Glomerular visceral epithelial cell (primary cell): ENCODE results near the gene NPC1.
"Not testable (repeated sequence)": the region's sequence is repeated elsewhere in the genome, so short reads cannot be mapped to it uniquely, and the experiment has no call there.

ENCODE experiments used
- DNase-seq: peaks from one replicate; pipeline ENCODE4 v3.0.0-alpha.2; 2016; ENCODE audit errors: extremely low spot score

The NPC1 gene

DNA sequence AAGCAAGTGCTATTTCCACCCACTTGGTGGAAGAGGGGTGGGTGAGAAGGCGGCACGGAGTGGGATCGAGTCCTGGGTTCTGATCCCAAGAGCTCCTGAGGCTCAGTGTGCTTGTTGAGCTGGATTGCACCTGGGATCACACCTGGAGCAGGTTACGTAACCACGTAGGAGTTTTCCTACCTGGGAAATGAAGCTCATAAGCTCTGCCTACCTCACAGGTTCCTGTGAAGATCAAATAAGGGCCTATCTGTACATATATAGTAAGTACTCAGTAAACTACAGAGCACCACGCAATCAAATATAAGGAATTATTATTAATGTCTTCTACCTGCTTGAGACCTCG is 11.0 kb downstream of the NPC1 start:
- DNase-seq, result no peak

DNA sequence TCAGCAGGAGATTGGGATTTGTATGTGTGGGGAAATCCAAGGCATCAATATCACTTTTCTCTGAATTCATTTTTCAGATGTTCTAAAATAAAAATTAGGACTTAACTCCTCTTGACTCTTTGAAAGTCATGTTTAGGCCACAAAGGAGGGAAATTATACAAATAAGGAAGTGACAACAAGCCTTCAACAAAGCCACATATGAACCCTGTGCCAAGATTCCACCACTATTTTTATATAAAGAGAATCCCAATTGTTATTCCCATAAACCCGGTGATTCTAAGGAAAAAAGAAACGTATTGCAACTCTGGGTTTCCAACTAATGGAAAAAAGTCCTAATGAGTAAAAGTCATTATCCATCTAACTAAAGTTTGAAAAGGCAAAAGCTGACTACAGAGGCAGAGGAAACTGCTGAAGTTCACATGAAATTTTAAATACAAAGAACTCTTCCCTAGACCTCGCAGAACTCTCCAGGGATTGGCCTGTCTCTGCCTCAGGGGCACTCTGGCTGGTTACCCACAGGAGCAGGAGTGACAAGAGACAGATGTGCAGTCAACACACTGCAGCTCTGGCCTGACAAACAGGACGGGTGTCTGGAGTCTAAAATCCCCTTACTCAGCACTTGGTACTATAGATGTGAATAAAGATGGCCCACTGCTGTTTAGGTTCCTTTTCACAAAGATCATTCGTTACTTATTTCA is 11.5 kb downstream of the NPC1 start:
- DNase-seq, result no peak

DNA sequence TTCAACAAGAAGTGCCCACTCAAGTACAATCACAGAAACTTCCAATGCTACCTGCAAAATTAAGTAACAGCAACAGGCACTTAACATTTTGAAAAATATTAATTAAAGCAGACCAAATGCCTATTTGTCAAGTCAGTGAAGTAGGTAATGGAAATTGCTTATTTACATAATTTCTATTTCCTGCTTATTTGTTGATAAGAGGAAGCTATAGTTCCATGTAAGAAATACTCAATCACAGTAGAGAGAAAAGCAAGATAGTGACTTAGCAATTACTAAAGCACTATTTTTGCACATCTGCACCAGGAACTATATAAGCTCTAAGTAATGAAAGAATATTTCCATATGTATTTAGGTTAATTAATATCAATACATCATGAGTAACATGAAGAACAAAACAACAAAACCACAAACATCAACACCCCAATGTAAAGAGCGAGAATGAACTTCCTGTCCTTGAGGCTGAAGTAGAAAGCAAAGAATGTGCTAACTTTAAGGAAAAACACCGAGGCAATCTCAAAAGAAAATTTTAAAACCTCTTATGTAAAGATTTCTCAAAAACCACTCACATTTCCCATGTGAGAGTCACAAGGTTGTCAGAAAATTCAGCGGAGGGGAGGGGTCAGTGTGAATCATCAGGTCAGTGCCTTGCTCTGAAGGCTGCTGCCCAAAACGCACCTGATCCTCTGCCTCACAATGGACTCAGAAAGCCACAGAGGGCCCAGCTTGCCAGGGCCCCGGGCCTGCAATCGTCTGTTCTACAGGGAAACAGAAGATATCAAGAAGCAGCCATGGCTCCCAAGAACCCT is 12.5 kb downstream of the NPC1 start:
- DNase-seq, result peak; percentile 72

DNA sequence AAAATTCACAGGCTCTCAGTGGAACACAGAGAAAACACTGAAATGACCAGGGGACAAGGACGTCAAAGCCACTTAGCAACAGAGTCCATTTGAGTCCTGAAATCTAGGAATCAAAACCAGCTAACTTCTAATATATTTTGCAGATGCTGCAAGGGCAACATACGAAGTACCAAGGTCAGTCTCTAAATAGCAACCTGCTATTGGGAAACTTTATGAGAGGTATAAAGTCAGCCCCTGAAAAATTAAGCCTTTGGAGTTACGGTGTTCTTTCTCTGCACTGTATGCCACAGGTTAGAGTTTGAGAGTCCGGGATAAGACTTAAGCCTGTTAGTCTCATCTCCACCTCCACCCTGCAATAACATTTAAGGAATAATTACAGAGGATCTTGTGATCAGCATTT is 13.3 kb downstream of the NPC1 start:
- DNase-seq, result no peak

DNA sequence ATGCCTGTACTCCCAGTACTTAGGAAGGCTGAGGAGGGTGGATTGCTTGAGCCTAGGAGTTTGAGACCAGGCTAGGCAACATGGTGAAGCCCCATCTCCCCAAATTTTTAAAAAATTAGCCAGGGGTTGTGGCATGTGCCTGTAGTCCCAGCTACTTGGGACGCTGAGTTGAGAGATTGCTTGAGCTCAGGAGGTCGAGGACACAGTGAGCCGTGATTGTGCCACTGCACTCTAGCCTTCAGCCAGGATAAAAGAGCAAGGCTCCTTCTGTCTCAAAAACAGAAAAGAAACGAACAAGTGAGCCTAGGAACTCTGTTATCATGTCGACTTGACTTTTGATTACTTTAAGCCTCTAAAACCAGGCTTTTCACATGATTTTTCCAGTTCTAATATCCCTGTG is 13.7 kb downstream of the NPC1 start:
- no peak for DNase-seq

DNA sequence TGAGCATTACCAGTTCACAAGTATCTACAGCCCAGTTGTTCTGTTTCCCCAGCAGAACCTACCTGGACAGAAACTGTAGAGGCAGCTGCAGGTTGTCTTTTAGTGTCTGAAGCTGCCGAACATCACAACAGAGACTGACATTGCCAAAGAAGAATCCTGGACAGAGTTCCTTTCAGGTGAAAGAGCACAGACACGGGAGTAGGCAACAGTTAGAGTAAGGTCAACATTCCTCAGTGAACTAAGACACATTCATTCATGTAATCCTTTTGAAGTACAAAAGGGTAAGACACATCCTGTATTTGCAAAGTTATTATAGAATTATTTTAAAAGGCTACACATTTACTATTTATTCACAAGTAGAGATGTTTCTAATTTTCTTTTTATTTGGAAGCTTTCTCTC is 14.3 kb downstream of the NPC1 start:
- no peak for DNase-seq

DNA sequence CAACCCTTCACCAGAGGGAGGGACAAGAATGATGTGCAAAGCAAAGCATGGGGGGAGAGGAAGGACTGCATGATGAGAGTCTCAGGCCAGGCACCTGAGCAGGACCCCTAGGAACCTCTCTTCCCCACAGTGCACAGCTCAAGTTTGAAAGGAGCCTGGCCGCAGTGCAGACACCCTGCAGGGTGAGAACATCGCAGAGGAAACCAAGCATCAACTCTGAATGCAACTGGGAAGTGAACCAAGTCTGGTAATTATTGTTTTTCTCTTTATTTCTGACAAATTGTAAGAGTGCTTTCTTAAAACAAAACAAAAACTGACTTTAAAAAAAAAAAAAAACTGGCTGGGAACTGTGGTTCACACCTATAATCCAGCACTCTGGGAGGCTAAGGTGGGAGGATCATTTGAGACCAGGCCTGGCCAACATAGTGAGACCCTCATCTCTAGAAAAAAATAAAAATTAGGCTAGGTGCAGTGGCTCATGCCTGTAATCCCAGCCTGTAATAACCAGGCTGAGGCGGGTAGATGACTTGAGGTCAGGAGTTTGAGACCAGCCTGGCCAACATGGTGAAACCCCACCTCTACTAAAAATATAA is 15.3 kb downstream of the NPC1 start:
- DNase-seq, result no peak

DNA sequence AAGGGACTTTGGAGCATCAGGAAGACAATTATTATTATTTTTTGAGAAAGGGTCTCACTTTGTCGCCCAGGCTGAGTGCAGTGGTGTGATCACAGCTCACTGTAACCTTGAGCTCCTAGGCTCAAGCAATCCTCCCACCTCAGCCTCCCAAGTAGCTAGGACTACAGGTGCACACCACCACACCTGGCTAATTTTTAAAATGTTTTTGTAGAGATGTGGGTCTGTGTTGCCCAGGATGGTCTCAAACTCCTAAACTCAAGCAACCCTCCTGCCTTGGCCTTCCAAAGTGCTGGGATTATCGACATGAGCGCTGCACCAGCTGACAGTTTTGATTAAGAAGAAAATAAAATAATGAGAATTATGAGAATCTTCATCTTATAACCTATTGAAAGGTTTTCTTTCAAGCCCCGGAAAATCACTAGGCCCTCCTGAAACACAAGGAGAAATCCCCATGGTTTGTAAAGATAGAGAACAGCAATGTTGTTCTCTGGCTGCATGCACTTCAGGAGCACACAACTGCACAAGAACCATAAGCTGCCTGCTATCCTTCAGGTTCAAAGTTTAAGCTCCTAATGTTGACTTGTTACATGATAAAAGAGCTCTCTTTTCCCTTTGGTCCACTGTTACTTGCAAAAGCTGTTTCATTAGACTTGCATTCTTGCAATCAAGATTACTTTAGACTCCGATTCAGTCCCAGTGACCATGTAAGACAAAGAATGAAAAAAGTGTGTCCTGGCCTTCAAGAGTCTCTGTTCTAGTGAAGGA is 16.8 kb downstream of the NPC1 start:
- DNase-seq, result no peak

DNA sequence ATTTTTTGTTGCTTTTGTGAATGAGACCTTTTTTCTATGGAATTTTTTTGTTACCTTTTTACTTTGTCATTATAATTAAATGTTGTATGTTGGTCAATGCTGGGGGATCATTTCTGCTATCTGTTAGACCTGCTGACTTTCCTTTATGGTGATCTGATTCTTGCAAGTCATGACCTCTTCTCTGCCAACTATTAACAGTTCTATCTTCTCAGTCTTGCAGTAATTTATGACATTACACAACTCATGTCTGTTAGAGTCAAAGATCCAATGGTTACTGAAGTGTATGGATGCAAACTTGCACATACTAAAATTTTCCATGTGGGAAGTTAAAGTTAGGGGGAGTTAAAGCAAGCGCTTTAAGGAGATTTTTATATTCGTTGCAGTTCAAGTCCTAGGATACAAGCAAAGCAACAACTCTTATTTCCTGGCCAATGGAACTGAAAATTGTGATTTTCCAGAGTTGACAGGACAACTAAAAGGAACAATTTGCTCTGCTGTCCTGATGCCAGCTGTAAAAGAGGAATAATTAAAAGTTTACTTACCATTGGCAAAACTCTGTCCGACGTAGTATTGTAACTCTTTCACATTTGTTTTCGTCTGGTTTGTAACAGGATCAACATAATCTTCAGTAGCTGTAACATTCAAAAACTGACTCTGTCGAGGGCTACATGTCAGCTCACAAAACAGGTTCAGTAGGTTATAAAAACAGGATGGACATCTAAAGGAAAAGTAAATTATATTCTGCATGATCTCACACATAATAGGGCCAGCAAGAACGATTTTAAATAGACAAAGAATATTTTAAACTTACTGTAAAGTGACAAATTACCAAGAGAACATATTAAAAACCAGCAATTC is 17.8 kb downstream of the NPC1 start:
- DNase-seq, result no peak

DNA sequence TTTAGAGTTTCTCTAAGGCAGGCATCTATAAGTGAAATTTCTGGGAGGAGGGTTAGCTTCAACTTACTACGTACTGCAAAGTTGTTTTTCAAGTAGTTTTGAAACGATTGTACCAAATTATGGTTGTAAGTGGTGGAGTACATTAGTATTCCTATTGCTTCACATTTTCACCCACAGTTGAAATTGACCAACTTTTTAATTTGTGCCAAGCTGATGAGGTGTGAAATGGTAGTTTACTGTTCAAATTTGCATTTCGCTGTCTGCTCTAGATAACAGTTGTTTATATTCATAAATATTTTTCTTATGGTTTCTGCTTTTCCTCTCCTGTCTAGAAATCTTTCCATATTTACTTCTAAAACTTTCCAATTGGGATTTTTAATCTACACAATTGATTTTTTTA is 18.6 kb downstream of the NPC1 start:
- no peak for DNase-seq

DNA sequence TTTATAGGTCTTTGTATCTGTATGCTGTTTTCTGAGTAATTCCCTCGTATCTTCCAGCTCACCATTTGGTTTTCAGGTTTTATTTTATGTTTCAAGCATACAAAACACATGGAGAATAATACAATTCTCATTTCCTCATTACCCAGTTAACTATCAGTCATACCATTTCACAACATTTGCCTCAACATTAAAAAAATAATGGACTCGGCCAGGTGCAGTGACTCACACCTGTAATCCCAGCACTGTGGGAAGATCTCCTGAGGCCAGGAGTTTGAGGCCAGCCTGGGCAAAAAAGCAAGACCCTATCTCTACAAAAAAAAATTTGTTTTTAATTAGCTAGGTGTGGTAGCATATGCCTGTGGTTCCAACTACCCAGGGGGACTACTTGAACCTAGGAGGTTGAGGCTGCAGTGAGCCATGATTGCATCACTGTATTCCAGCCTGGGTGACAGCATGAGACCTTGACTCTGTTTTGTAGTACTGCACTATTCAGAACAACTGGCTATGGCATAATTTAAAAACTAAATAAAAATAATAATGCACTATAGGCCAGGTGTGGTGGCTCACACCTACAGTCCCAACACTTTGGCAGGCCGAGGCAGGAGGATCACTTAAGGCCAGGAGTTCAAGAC is 20.3 kb downstream of the NPC1 start:
- DNase-seq, result no peak

DNA sequence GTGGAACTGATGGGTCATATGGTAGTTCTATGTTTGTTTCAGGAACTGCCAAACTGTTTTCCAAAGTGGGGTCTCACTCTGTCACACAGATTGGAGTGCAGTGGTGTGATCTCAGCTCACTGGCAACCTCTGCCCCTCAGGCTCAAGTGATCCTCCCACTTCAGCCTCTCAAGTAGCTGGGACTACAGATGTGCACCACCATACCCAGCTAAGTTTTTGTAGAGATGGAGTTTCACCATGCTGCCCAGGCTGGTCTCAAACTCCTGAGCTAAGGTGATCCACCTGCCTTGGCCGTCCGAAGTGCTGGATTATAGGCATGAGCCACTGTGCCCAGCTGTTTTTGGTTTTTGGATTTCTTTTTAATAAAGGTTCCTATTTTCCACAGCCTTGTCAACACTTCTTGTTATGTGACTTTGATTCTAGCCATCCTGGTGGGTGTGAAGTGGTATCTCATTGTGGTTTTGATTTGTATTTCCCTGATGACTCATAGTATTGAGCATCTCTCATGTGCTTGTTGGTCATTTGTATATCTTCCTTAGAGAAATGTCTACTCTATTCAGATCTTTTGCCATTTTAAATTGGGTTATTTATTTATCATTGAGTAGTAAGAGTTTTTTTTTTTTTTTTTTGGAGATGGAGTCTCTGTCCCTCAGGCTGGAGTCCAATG is 22.8 kb downstream of the NPC1 start:
- DNase-seq, result peak; percentile 39

DNA sequence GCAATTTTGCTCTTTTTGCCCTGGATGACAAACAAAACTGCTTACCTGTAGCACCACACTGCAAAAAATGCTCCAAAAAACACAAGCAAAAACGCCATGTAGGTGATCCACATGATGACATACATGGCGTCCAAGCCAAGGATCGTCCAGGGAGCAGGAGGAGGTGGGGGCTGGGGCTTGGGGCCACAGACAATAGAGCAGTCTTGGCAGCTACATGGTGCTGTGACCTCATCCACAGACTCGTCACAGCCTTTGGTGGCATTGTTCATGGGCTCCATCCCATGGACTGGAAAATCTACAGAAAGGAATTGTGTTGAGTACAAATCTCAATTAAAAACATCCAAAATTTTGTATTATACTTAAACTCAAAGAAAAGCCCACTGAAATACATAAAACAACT is 26.1 kb downstream of the NPC1 start:
- DNase-seq, result no peak

DNA sequence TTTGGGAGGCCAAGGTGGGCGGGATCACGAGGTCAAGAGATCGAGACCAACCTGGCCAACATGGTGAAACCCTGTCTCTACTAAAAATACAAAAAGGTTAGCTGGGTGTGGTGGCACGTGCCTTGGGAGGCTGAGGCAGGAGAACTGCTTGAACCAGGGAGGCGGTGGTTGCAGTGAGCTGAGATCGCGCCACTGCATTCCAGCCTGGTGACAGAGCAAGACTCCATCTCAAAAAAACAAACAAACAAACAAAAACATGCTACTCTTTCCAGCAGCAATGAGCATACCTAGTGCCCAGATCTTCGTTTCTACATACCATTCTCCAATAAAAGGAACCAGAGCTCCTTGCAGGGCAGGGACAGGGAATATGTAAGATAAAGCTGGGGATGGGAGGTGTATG is 28.8 kb downstream of the NPC1 start:
- DNase-seq, result not testable (repeated sequence)

DNA sequence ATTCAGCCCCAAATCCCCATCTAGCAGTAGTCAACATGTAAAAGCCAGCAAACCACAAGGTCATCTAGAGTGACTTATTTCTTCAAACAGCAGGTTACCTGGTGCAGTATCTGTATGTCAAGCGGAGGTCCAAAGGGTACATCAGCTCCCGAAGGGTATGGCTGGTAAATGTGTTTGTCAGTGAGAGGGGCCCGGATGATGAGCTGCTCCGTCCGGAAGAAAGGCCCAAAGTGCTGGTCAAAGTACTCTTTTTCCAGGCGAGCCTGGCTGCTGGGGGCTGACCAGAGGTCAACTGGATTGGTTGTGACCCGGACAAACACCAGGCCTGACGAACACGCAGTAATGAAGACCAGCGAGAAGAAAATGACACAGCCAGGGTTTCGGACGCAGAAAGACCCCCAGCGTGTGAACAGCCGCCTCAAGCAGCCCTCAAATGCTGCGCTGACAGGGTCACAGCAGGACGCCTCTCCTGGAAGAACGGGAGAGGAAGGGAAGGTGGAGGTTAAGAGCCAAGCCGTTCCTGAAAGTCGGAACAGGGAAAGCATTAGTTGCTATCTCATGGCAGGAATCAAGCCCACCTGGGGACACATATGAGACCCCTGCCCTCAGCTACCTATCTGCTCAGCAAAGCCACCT is 30.0 kb downstream of the NPC1 start:
- no peak for DNase-seq

DNA sequence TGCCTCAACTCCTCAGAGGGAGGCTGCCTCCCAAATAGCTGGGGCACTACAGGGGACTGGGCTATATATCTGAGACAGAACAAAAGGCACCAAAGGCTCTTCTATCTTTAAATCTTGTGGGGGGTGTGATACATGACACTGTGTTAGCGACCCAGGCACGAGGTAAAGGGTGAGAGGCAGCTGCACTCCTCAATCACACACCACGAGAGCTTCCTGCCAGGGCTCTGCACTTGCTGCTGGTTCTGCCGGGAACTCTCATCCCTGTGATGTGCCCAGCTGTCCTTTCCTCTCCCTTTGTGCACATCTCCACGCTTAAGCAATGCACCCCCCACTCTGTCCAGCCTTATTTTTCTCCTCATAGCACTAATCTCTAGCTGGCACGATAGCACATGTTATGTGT is 32.4 kb downstream of the NPC1 start:
- DNase-seq, result no peak

DNA sequence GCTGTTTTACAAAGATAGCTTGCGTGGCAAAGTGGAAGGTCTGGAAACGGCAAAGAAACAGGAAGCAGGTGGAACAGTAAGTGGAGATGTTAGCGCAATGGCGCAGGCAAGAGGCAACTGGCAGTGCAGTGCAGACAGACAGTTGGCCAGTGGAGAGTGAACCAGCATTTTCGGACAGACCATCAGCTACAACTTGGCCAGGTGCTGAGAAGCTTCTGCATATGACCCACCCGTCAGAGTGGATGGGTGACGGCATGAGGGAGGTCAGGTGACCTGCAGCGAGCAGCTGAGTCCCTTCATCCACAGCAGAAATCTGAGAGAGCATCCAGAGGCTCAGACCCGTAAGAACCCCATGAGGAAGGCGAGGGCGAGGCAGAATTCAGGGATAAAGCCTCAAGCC is 33.8 kb downstream of the NPC1 start:
- no peak for DNase-seq

DNA sequence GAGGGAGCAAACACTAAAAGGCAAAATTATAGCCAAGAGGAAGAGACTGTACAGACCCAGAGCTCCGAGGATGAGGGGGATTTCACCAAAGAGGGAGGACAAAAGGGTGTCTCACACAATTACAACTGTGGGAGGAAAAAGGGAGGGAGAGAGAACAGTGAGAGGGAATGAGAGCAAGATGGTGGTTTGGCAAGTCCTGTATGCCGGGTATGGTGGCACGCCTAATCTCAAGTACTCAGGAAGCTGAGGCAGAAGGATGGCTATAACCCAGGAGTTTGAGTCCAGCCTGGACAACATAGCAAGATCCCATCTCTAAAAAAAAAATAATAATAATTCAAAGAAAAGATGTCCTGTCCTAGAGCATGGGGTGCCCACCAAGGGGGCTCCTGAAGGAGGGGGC is 34.3 kb downstream of the NPC1 start:
- no peak for DNase-seq

DNA sequence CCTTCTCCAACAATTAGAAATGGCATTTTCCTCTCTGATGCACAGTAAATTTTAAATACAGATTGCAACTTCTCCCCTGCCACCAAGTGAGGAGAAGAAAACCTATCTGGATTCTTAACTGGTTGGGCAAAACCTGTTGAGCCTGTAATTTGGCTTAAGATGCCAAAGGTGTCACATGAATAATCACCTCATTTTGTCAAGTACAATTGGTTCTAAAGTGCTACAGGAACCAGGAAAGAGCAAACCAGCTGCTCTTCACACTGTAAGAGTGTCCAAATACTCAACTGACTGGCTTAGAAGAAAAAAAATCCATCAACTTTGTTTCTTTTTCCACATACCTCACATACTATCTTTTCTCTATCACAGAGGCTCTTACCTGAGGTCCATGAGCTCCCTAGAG is 35.4 kb downstream of the NPC1 start:
- DNase-seq, result no peak

DNA sequence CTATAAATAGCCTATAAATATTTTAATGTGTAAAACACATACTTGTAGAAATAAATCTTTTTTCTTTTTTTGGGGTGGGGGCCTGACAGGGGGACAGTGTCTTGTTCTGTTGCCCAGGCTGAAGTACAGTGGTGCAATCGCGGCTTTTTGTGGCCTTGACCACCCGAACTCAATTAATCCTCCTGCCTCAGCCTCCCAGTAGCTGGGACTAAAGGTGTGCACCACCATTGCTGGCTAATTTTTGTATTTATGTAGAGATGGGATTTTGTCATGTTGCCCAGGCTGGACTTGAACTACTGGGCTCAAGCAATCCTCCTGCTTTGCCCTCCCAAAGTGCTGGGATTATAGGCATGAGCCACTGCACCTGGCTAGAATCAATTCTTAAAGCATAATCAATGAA is 37.6 kb downstream of the NPC1 start:
- DNase-seq, result no peak
